HL-60 (cell line): ENCODE measurements around the gene TPPP.
"Not testable (repeated sequence)": the region's sequence is repeated elsewhere in the genome, so short reads cannot be mapped to it uniquely, and the experiment has no call there.

Experiments used
- DNase-seq, 2 experiments: peaks; one replicate each; pipeline ENCODE4 v3.0.0-alpha.2; 2010 to 2020; ENCODE audit warnings: low read depth in 1 of 2, low spot score in 1 of 2
- H3K27ac ChIP-seq: fragments of 250-450 bp; sonication (Bioruptor Pico); replicated peaks from 2 replicates; pipeline ENCODE4 v1.5.1; 2020; ENCODE audit warnings: mild to moderate bottlenecking, moderate library complexity
- H3K27me3 ChIP-seq: fragments of 250-450 bp; sonication (Bioruptor Pico); 2 replicates; pipeline ENCODE4 v1.5.1; 2021; ENCODE audit warnings: mild to moderate bottlenecking, moderate library complexity; ENCODE audit not compliant: insufficient read depth, poor library complexity, severe bottlenecking
- H3K4me3 ChIP-seq: replicated peaks from 2 replicates; pipeline ENCODE4 v1.5.1; 2011; ENCODE audit warnings: mild to moderate bottlenecking, control low read depth, low read length; ENCODE audit not compliant: insufficient read depth
- GABPA ChIP-seq: IDR thresholded peaks from 2 replicates; pipeline ENCODE4 v1.6.1; 2012; ENCODE audit warnings: low read depth
- POLR2AphosphoS5 ChIP-seq: IDR thresholded peaks from 2 replicates; pipeline ENCODE4 v1.6.1; 2012; ENCODE audit warnings: low read depth
- SPI1 ChIP-seq: IDR thresholded peaks from 2 replicates; pipeline ENCODE4 v1.6.1; 2012; ENCODE audit warnings: low read depth, mild to moderate bottlenecking, borderline replicate concordance
- TF ChIP-seq, protein P1 (sequence below): IDR thresholded peaks from 2 replicates; pipeline ENCODE4 v1.6.1; 2012; ENCODE audit warnings: low read depth; ENCODE audit not compliant: insufficient replicate concordance
- TF ChIP-seq, protein P2 (sequence below): IDR thresholded peaks from one replicate; pipeline ENCODE4 v1.5.1; 2011; ENCODE audit warnings: low read length, control low read depth, inconsistent platforms; ENCODE audit not compliant: insufficient read depth

TPPP gene

DNA sequence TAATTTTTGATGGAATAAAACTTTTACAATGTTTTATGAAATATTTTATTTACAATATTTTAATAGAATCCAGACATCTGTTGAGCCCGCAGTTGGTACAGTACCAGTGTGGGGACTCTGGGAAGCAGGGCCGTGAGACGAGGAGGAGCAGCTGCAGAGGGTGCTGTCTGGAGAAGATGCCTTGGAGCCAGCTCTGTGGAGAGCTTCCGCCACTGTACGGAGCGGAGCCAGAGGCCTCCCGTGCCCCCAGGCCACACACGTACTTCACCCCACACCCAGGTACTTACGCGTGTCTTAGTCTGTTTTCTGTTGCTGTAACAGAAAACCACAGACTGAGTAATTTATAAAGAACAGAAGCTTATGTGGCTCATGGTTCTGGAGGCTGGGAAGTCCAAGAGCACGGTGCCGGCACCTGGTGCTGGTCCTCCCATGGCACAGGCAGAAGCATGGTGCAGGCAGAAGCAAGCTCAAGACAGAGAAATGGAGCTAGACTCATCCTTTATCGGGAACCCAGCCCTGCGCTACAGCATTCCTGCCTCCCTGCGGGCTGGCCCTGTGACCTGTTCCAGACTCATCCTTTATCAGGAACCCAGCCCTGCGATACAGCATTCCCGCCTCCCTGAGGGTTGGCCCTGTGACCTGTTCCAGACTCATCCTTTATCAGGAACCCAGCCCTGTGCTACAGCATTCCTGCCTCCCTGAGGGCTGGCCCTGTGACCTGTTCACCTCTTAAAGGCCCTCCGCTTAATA, 57.7 kb downstream of the TPPP start:
- TF ChIP-seq, protein P1, sequence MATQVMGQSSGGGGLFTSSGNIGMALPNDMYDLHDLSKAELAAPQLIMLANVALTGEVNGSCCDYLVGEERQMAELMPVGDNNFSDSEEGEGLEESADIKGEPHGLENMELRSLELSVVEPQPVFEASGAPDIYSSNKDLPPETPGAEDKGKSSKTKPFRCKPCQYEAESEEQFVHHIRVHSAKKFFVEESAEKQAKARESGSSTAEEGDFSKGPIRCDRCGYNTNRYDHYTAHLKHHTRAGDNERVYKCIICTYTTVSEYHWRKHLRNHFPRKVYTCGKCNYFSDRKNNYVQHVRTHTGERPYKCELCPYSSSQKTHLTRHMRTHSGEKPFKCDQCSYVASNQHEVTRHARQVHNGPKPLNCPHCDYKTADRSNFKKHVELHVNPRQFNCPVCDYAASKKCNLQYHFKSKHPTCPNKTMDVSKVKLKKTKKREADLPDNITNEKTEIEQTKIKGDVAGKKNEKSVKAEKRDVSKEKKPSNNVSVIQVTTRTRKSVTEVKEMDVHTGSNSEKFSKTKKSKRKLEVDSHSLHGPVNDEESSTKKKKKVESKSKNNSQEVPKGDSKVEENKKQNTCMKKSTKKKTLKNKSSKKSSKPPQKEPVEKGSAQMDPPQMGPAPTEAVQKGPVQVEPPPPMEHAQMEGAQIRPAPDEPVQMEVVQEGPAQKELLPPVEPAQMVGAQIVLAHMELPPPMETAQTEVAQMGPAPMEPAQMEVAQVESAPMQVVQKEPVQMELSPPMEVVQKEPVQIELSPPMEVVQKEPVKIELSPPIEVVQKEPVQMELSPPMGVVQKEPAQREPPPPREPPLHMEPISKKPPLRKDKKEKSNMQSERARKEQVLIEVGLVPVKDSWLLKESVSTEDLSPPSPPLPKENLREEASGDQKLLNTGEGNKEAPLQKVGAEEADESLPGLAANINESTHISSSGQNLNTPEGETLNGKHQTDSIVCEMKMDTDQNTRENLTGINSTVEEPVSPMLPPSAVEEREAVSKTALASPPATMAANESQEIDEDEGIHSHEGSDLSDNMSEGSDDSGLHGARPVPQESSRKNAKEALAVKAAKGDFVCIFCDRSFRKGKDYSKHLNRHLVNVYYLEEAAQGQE: no peak
- TF ChIP-seq SPI1: no peak
- TF ChIP-seq POLR2AphosphoS5: no peak
- TF ChIP-seq, protein P2, sequence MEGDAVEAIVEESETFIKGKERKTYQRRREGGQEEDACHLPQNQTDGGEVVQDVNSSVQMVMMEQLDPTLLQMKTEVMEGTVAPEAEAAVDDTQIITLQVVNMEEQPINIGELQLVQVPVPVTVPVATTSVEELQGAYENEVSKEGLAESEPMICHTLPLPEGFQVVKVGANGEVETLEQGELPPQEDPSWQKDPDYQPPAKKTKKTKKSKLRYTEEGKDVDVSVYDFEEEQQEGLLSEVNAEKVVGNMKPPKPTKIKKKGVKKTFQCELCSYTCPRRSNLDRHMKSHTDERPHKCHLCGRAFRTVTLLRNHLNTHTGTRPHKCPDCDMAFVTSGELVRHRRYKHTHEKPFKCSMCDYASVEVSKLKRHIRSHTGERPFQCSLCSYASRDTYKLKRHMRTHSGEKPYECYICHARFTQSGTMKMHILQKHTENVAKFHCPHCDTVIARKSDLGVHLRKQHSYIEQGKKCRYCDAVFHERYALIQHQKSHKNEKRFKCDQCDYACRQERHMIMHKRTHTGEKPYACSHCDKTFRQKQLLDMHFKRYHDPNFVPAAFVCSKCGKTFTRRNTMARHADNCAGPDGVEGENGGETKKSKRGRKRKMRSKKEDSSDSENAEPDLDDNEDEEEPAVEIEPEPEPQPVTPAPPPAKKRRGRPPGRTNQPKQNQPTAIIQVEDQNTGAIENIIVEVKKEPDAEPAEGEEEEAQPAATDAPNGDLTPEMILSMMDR: no peak
- TF ChIP-seq GABPA: no peak
- Histone ChIP-seq H3K27me3 (no peaks in the 10 kb centered on the region), H3K27ac (no peak overlapping the region), H3K4me3 (no peak overlapping the region)
- no peak for DNase-seq

DNA sequence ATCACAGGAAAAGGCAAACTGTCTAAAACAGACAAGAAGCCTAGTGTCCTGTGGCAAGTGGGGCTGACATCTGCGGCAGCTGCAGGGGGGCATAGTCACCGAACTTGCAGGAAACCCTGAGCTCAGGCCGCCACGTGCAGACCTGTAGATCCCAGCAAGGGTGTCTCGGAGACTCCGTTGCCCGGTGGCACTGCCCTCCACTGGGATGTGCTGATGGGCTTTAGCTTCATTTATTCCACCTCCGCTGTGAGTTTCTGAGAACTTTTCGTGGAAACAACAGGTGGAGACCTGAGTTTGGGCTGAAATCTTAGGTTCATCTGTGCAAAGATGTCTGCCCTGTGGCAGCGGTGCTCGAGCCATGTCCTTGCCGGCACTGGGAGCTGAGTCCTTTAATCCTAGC, 59.0 kb downstream of the TPPP start:
- H3K27me3 ChIP-seq: no peaks in the 10 kb centered on the region
- no peak overlapping the region for H3K27ac ChIP-seq
- TF ChIP-seq SPI1 (no peak), GABPA (no peak), POLR2AphosphoS5 (no peak)
- TF ChIP-seq, protein P2: no peak
- TF ChIP-seq, protein P1: no peak
- DNase-seq: no peak
- H3K4me3 ChIP-seq: no peak overlapping the region

DNA sequence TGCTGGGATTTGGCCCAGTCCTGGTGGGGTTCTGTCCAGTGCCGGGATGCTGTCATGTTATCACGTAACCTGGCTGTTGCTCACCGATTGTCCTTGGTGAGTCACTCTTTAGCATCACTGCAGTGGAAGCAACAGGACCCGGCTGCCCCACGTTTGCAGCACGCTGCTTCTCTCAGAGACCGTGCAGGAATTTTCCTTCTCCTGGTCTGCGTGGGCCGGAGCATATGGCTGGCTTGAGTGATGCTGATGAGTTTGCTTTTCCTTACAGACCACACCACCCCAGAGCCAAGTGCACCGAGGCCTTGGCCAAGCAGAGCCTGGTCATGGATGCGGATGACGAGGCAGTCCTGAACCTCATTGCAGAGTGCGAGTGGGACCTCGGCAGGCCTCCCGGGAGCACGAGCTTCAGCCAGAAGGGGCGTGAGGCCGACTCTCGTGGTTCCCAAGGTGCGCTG, 59.6 kb downstream of the TPPP start:
- no peak for DNase-seq
- no peak for TF ChIP-seq SPI1
- TF ChIP-seq, protein P2: no peak

DNA sequence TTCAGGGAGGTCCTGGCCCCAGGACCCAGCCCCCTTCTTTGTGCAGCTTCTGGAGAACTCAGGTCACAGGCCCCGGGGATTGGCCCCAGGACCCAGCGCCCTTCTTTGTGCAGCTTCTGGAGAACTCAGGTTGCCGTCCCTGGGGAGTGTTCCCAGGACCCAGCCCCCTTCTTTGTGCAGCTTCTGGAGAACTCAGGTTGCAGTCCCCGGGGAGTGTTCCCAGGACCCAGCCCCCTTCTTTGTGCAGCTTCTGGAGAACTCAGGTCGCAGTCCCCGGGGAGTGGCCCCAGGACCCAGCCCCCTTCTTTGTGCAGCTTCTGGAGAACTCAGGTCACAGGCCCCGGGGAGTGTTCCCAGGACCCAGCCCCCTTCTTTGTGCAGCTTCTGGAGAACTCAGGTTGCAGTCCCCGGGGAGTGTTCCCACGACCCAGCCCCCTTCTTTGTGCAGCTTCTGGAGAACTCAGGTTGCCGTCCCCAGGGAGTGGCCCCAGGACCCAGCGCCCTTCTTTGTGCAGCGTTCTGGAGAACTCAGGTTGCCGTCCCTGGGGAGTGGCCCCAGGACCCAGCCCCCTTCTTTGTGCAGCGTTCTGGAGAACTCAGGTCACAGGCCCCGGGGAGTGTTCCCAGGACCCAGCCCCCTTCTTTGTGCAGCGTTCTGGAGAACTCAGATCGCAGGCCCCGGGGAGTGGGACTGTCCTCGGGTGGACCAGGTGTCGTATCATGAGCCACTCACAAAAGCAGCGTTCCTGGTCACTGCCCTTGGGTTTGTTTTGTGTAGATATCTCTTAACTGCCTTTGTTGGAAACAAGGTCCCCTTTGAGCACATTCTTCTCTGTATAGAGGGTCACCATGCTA, 64.6 kb downstream of the TPPP start:
- DNase-seq, H3K4me3 ChIP-seq, H3K27ac ChIP-seq, H3K27me3 ChIP-seq: not testable (repeated sequence)

More for the DNA sequence above, 59.6 kb downstream of the TPPP start:
- H3K4me3 ChIP-seq: no peak overlapping the region
- H3K27ac ChIP-seq: no peak overlapping the region
- no peaks in the 10 kb centered on the region for H3K27me3 ChIP-seq
